SU-DHL-6 (cell line): ENCODE data around the gene GREM1.

Experiments used
- H2AFZ ChIP-seq: fragments of 200-600 bp; sonication (generic); 2 replicates; pipeline ENCODE4 v1.6.1; 2014; ENCODE audit warnings: low read depth, mild to moderate bottlenecking, moderate library complexity, mixed read lengths, antibody characterized with exemption, low read length; ENCODE audit not compliant: severe bottlenecking
- H3F3A ChIP-seq: fragments of 200-600 bp; shearing (Covaris generic); 2 replicates; pipeline ENCODE4 v1.6.0; 2016; ENCODE audit warnings: antibody characterized with exemption, mild to moderate bottlenecking; ENCODE audit not compliant: insufficient read depth
- H3K27ac ChIP-seq: fragments of 200-600 bp; sonication (generic); 2 replicates; pipeline ENCODE4 v1.5.1; 2016; ENCODE audit warnings: low read depth, mild to moderate bottlenecking, low read length, moderate library complexity, mixed read lengths
- H3K27me3 ChIP-seq: fragments of 200-600 bp; sonication (generic), shearing (Covaris generic); 2 replicates; pipeline ENCODE4 v1.6.0; 2014; ENCODE audit warnings: mild to moderate bottlenecking, low read length
- H3K36me3 ChIP-seq: fragments of 200-600 bp; sonication (generic); 2 replicates; pipeline ENCODE4 v1.6.1; 2014; ENCODE audit warnings: mild to moderate bottlenecking, low read length, mixed read lengths
- H3K4me2 ChIP-seq: fragments of 300-600, 200-600 bp; shearing (Covaris generic), sonication (generic); 2 replicates; pipeline ENCODE4 v1.6.0; 2014; ENCODE audit warnings: low read length, low read depth, mild to moderate bottlenecking; ENCODE audit not compliant: poor library complexity, severe bottlenecking
- H3K4me3 ChIP-seq: fragments of 200-600 bp; sonication (generic); 2 replicates; pipeline ENCODE4 v1.5.1; 2014; ENCODE audit warnings: antibody characterized with exemption, low read length, mild to moderate bottlenecking, mixed read lengths; ENCODE audit not compliant: insufficient read depth, poor library complexity, severe bottlenecking
- H3K79me2 ChIP-seq: fragments of 200-600 bp; sonication (generic); 2 replicates; pipeline ENCODE4 v1.6.1; 2014; ENCODE audit warnings: mild to moderate bottlenecking, low read length, moderate library complexity; ENCODE audit not compliant: insufficient read depth
- H3K9ac ChIP-seq: fragments of 200-600 bp; sonication (generic); 2 replicates; pipeline ENCODE4 v1.7.0; 2014; ENCODE audit warnings: mild to moderate bottlenecking, low read length
- H3K9me2 ChIP-seq: fragments of 200-600 bp; sonication (generic); replicated peaks from 2 replicates; pipeline ENCODE4 v1.6.1; 2014; ENCODE audit warnings: low read length; ENCODE audit not compliant: insufficient read depth
- H3K9me3 ChIP-seq: fragments of 200-600 bp; sonication (generic); 2 replicates; pipeline ENCODE4 v1.6.1; 2014; ENCODE audit warnings: low read length, mixed read lengths; ENCODE audit not compliant: insufficient read depth
- H4K20me1 ChIP-seq: fragments of 200-600 bp; sonication (generic); 2 replicates; pipeline ENCODE4 v1.6.1; 2014; ENCODE audit warnings: low read depth, mild to moderate bottlenecking, antibody characterized with exemption, low read length, moderate library complexity, mixed read lengths
- CTCF ChIP-seq: fragments of 200-600 bp; sonication (generic); IDR thresholded peaks from one replicate; pipeline ENCODE4 v1.5.1; 2017; ENCODE audit warnings: antibody characterized with exemption, mild to moderate bottlenecking, low read length, moderate library complexity; ENCODE audit not compliant: insufficient read depth, poor library complexity, severe bottlenecking
- EZH2phosphoT487 ChIP-seq: fragments of 200-600 bp; sonication (generic), shearing (Covaris generic); conservative IDR thresholded peaks from 2 replicates; pipeline ENCODE4 v1.6.1; 2018; ENCODE audit warnings: mild to moderate bottlenecking, antibody characterized with exemption, low read length, moderate library complexity, mixed read lengths

GREM1 gene

GRCh38 chr15:32717426-32718226 lies at the start of gene GREM1:
TSS of gene GREM1 (plus strand) at chr15:32718004. CDS start at chr15:32730691, 12,687 bp downstream.
- H3K4me3 ChIP-seq = no peak within 1 kb of the TSS
- H2AFZ ChIP-seq = no peak within 1 kb of the TSS
- H3K9me3 ChIP-seq = no peaks in the 10 kb centered on the region
- no peaks in the 10 kb centered on the region for H4K20me1 ChIP-seq
- H3K36me3 ChIP-seq = no peaks in the 10 kb centered on the region
- H3F3A ChIP-seq = no peaks in the 10 kb centered on the region
- no peak for TF ChIP-seq CTCF
- no peak for TF ChIP-seq EZH2phosphoT487
- H3K27me3 ChIP-seq = no peaks in the 10 kb centered on the region
- no peaks in the 10 kb centered on the region for H3K9me2 ChIP-seq
- H3K9ac ChIP-seq = no peak within 1 kb of the TSS
- no peak within 1 kb of the TSS for H3K4me2 ChIP-seq
- no peaks in the 10 kb centered on the region for H3K79me2 ChIP-seq
- no peak within 1 kb of the TSS for H3K27ac ChIP-seq

GRCh38 chr15:32668942-32669341 lies 48.9 kb upstream of the GREM1 start:
- no peak overlapping the region for H3K4me3 ChIP-seq
- no peaks in the 10 kb centered on the region for H4K20me1 ChIP-seq
- H3K27me3 ChIP-seq = no peaks in the 10 kb centered on the region
- TF ChIP-seq EZH2phosphoT487 (no peak), CTCF (no peak)
- no peak overlapping the region for H2AFZ ChIP-seq
- no peak overlapping the region for H3K9ac ChIP-seq
- no peaks in the 10 kb centered on the region for H3K9me2 ChIP-seq
- H3K36me3 ChIP-seq = 0 out of 2 replicates have a peak, but pooled peaks cover 4% of the 10 kb centered on the region
- H3K27ac ChIP-seq = no peak overlapping the region
- H3K9me3 ChIP-seq = no peaks in the 10 kb centered on the region
- no peak overlapping the region for H3K4me2 ChIP-seq
- H3F3A ChIP-seq = no peaks in the 10 kb centered on the region
- H3K79me2 ChIP-seq = no peaks in the 10 kb centered on the region

GRCh38 chr15:32669896-32670611 lies 47.8 kb upstream of the GREM1 start:
- Histone ChIP-seq H3K27ac (no peak overlapping the region), H3K9me2 (no peaks in the 10 kb centered on the region), H3K27me3 (no peaks in the 10 kb centered on the region), H3K79me2 (no peaks in the 10 kb centered on the region), H3K36me3 (0 out of 2 replicates have a peak, but pooled peaks cover 4% of the 10 kb centered on the region), H2AFZ (no peak overlapping the region), H3K9me3 (no peaks in the 10 kb centered on the region), H3K4me3 (no peak overlapping the region), H4K20me1 (no peaks in the 10 kb centered on the region), H3F3A (no peaks in the 10 kb centered on the region), H3K9ac (no peak overlapping the region), H3K4me2 (no peak overlapping the region)
- TF ChIP-seq EZH2phosphoT487 = no peak
- TF ChIP-seq CTCF = no peak
